Thyroid gland (tissue), 4 donors: ENCODE measurements around the gene KCTD1. TPM values are rescaled to one million over a fixed set of nuclear protein-coding genes. Genes with fewer than 3 reads are reported as not detected.

Experiments
- DNase-seq, 2 donors: peaks; one replicate each; pipeline ENCODE4 v3.0.0-alpha.2; 2019
- H3K27ac ChIP-seq, 3 donors: fragments of 200-600 bp; sonication (generic); 1 replicate in 2 of 3; 2 replicates in 1 of 3; pipeline ENCODE4 v1.5.1; 2016 to 2019; ENCODE audit warnings: mild to moderate bottlenecking in 1 of 3, moderate library complexity in 1 of 3
- H3K27me3 ChIP-seq: fragments of 200-600 bp; sonication (generic); one replicate; pipeline ENCODE4 v1.5.1; 2019
- H3K36me3 ChIP-seq, 2 donors: fragments of 200-600 bp; sonication (generic); one replicate each; pipeline ENCODE4 v1.5.1; 2016 to 2019
- H3K4me1 ChIP-seq, 2 donors: fragments of 200-600 bp; sonication (generic); one replicate each; pipeline ENCODE4 v1.5.1; 2017 to 2019
- H3K4me3 ChIP-seq, 3 donors: fragments of 200-600 bp; sonication (generic); replicated peaks in 1 of 3; 1 replicate in 2 of 3; 2 replicates in 1 of 3; pipeline ENCODE4 v1.5.1; 2016; ENCODE audit warnings: mild to moderate bottlenecking in 1 of 3
- H3K9me3 ChIP-seq: fragments of 200-600 bp; sonication (generic); one replicate; pipeline ENCODE4 v1.5.1; 2017
- CTCF ChIP-seq, 6 experiments: fragments of 200-600 bp in 3 of 6; fragments of 450-650 bp in 3 of 6; sonication (generic) in 3 of 6; IDR thresholded peaks; one replicate each; pipeline ENCODE4 v1.5.1; 2016 to 2019; ENCODE audit warnings: antibody characterized with exemption in 6 of 6, mild to moderate bottlenecking in 2 of 6, inconsistent platforms in 1 of 6, moderate library complexity in 1 of 6
- POLR2A ChIP-seq, 2 donors: fragments of 450-650 bp; IDR thresholded peaks; one replicate each; pipeline ENCODE4 v1.6.1; 2017; ENCODE audit warnings: antibody characterized with exemption in 2 of 2, mild to moderate bottlenecking in 2 of 2, moderate library complexity in 1 of 2
- WGBS, 2 donors: methylation state at CpG; one replicate each; pipeline ENCODE4 v1.1.5; 2017; 5-methylcytosine and 5-hydroxymethylcytosine counted together
- intact Hi-C: fragments of 100-400 bp; cut with DNase I; formaldehyde crosslinking; loops from one replicate; pipeline ENCODE4 v1.15.1; 2023
- microRNA-seq: library from miRNA; unstranded; fragments of <30 nt; microRNA quantifications from one replicate; pipeline ENCODE4, GENCODE V29; 2016
- small RNA-seq: library from RNA; depleted of rRNA; stranded (forward); fragments of <200 nt; gene quantifications from one replicate; pipeline ENCODE3, GENCODE V24; 2016
- total RNA-seq, 4 donors: library from RNA; depleted of rRNA; stranded (reverse); fragments of >200 nt; gene quantifications; one replicate each; pipeline ENCODE4 v1.2.3, GENCODE V29; 2016

KCTD1 gene
- total RNA-seq, 4 donors from 2014 or later = 25.9 to 66.0 (median 34.2) TPM

GRCh38 chr18:26405190-26405801 is 143.1 kb downstream of the KCTD1 start:
- TF ChIP-seq CTCF (IDR thresholded peaks at IDR 0.05) = peak in 4 of 6 experiments; percentile 10 to 52 (median 40)
- no peak for TF ChIP-seq POLR2A (IDR thresholded peaks at IDR 0.05)
- WGBS, 2 donors = 60 to 64% methylated on average over 4 to 5 of the region's 5 CpGs
- intact Hi-C loops = no loop called here
- Histone ChIP-seq H3K9me3 (no peaks in the 10 kb centered on the region), H3K36me3 (no peaks in the 10 kb centered on the region), H3K27ac (no peak overlapping the region), H3K4me1 (no peaks in the 10 kb centered on the region), H3K27me3 (no peaks in the 10 kb centered on the region), H3K4me3 (no peak overlapping the region)
- peak; percentile 33 to 41 for DNase-seq

Small RNAs within 50 kb of the gene (microRNA-seq; reads per million reads assigned to microRNA genes)
- gene MIR8057 = not detected

Small RNAs within 50 kb of the gene (small RNA-seq; reads per million reads assigned to genes)
- gene MIR8057 = not detected
